ENCODE data around the gene PUM2.
"Not testable (repeated sequence)": the region's sequence is repeated elsewhere in the genome, so short reads cannot be mapped to it uniquely, and the experiment has no call there.

The PUM2 gene

GRCh38 chr2:20378891-20379519, 28.4 kb upstream of the PUM2 start:
- H3K4me3 ChIP-seq (ENCODE audit: low read length) = no peak overlapping the region
- no peak for TF ChIP-seq ZNF274 (IDR thresholded peaks at IDR 0.05; ENCODE audit: low read depth, low read length)

DNA sequence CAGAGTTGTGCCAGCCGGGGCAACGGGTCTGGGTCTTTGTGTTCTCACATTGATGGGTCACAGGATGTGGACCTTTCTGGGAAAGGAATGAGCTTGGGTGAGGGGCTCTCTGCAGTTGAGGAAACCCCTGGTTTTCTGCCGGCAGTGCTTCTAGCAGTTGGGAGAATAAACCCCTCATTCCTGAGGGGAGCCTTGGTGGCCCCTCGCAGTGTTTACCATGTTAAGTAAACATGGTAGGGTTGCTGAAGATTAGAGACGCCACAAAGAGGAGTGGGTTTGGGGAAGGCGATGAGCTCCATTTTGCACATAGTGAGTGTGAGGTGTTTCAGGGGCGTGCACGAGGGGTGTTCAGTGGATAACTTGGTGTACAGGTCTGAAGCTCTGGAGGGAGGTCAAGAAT, 27.7 kb upstream of the PUM2 start:
- no peak for TF ChIP-seq ZNF274 (IDR thresholded peaks at IDR 0.05; ENCODE audit: low read depth, low read length)
- H3K4me3 ChIP-seq (ENCODE audit: low read length) = no peak overlapping the region

- no peak for TF ChIP-seq ZNF274 (IDR thresholded peaks at IDR 0.05; ENCODE audit: low read depth, low read length)
- no peak overlapping the region for H3K4me3 ChIP-seq (ENCODE audit: low read length)
These were observed 27.1 kb upstream of the PUM2 start for GRCh38 chr2:20377741-20378140.

DNA sequence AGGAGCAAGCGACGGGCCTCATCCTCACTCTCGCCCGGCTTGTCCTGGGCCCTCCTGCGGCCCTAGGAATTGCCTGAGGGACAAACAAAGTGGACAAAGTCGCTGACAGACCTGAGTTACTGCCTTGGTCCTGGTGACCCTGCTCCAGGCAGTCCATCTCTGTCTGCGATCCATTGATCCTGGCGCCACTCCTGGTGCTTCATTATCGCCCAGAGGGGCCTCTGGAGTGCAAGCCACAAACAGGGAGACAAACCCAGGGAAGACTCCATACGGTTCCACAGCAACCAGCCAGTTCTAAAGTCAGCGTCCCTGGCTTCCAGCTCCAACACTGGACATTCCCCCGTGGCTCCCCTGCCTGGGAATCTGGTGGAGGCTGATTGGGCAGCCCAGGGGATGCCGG, 24.3 kb upstream of the PUM2 start:
- not testable (repeated sequence) for H3K4me3 ChIP-seq (ENCODE audit: low read length)

DNA sequence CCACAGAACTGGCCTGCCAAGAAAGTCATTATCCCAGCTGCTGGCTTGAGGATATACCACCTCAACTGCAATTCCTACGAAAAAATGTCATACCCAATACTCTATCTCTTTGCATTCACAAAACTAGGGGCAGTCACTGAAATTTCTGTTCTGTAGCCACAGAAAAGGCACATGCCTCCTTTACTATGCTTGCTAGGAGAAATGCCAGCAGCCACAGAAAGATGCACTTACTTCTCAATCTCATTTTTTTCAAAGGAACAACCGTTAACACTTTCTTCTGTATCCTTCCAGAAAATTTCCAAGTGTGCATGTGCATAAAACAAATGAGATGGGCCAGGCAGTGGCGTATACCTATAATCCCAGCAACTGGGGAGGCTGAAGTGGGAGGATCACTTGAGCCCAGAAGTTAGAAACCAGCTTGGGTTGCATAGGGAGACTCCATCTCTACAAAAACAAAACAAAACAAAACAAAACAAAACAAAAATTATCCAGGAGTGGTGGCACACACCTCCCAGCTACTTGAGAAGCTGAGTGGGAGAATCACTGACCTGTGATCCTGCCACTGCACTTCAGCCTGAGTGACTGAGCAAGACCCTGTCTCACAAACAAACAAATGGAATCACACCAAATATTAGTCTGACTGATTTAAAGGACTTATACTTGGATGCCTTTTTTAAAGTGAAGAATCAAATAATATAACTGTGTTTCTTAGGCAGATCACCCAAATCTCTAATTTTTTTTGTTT, 22.4 kb upstream of the PUM2 start:
- no peak overlapping the region for H3K4me3 ChIP-seq (ENCODE audit: low read length)
- TF ChIP-seq ZNF274 (IDR thresholded peaks at IDR 0.05; ENCODE audit: low read depth, low read length) = no peak

DNA sequence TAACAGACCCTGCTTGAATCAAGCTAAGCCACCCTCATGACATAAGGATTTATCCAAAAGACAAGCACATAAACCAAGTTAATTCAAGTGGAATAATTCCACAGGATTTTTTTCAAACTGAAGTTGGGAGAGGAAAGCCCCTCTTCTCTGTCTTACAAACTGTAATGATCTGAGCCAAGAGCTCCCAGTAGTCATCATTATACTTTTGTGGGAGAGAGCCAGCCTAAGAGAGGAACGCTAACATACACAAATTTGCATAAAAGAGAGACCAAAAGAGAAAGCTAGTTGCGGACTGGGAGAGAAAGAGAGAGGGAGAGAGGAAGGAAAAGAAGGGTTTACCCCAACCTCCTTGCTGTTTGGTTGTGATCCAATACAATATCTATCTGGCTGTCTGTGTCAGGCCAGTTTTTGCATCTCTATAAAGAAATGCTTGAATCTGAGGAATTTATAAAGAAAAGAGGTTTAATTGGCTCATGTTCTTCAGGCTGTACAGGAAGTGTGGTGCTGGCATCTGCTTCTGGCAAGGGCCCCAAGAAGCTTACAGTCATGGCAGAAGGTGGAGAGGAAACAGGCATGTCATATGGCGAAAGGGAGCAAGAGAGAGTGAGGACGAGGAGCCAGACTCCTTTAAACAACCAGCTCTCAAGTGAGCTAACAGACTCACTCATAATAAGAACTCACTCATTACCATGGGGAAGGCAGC, 20.8 kb upstream of the PUM2 start:
- no peak overlapping the region for H3K4me3 ChIP-seq (ENCODE audit: low read length)
- TF ChIP-seq ZNF274 (IDR thresholded peaks at IDR 0.05; ENCODE audit: low read depth, low read length) = no peak

DNA sequence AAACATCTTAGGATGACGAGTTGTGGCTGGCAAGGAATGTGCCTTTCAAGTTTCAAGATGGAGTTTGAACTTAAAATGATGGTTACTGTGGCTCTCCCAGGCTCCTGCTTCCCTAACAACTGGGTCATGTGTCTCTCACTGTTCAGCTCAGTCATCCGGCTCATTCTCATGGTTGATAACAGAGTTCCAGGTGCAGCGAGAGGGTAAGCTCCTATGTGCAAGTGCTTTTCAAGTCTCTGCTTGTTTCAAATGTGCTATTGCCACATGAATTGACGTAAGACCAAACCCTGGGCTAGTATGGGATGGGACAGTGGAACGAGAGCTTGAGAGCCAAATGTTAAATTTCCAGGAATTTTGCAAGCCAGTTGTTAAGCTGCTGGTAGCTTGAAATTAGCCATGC, 19.5 kb upstream of the PUM2 start:
- no peak for TF ChIP-seq ZNF274 (IDR thresholded peaks at IDR 0.05; ENCODE audit: low read depth, low read length)
- no peak overlapping the region for H3K4me3 ChIP-seq (ENCODE audit: low read length)

DNA sequence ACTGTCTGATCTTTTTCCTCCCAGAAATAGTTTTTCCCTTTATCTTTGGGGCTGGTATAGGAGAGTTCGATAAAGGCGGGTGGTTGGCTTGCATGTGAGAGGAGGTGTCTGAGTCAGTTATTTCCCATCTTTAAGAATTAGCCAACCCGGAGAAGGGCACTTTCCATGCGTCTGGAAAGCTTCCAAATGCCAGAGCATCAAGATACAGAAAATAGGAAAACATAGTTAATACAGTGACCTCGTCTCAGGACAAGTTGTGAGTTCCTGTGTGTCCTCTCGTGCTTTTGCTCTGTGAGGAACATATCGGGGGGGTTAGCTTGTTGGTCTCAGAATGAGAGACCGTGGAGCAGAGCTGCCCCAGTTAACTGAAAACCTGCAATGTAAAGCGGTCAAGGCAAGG, 18.7 kb upstream of the PUM2 start:
- no peak overlapping the region for H3K4me3 ChIP-seq (ENCODE audit: low read length)
- TF ChIP-seq ZNF274 (IDR thresholded peaks at IDR 0.05; ENCODE audit: low read depth, low read length) = no peak

- no peak overlapping the region for H3K4me3 ChIP-seq (ENCODE audit: low read length)
- TF ChIP-seq ZNF274 (IDR thresholded peaks at IDR 0.05; ENCODE audit: low read depth, low read length) = no peak
These were observed 18.1 kb upstream of the PUM2 start for GRCh38 chr2:20368706-20369105.

DNA sequence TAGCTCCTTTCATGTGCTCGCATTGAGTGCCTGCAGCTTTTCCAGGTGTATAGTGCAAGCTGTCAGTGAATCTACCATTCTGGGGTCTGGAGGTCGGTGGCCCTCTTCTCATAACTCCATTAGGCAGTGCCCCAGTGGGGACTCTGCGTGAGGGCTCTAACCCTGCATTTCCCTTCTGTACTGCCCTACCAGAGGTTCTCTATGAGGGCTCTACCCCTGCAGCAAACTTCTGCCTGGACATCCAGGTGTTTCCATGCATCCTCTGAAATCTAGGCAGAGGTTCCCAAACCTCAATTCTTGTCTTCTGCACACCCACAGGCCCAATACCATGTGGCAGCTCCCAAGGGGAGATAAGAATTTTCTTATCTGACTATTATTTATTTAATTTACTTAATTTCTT, 17.3 kb upstream of the PUM2 start:
- H3K4me3 ChIP-seq (ENCODE audit: low read length) = not testable (repeated sequence)

- H3K4me3 ChIP-seq (ENCODE audit: low read length) = no peak overlapping the region
- no peak for TF ChIP-seq ZNF274 (IDR thresholded peaks at IDR 0.05; ENCODE audit: low read depth, low read length)
These were observed 16.1 kb upstream of the PUM2 start for GRCh38 chr2:20366672-20367116.

- no peak for TF ChIP-seq ZNF274 (IDR thresholded peaks at IDR 0.05; ENCODE audit: low read depth, low read length)
- no peak overlapping the region for H3K4me3 ChIP-seq (ENCODE audit: low read length)
These were observed 14.7 kb upstream of the PUM2 start for GRCh38 chr2:20365249-20365817.

DNA sequence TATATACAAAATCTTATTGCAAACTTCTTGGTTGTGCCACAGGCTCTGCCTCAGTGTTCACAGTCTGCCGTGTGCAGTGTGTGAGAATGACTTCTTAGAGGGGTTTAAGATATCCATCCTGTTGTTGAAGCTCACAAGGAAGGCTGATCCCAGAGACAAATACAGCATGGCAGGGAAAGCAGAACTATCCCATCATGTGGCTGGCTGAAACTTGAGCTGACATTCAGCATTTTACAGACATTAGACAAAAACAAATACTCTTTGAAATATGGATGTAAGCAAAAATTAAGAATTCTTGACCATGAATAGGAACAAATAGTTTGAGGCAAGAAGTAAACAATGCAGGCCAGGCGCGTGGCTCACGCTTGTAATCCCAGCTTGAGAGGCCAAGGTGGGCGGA, 12.9 kb upstream of the PUM2 start:
- H3K4me3 ChIP-seq (ENCODE audit: low read length) = no peak overlapping the region
- TF ChIP-seq ZNF274 (IDR thresholded peaks at IDR 0.05; ENCODE audit: low read depth, low read length) = no peak

DNA sequence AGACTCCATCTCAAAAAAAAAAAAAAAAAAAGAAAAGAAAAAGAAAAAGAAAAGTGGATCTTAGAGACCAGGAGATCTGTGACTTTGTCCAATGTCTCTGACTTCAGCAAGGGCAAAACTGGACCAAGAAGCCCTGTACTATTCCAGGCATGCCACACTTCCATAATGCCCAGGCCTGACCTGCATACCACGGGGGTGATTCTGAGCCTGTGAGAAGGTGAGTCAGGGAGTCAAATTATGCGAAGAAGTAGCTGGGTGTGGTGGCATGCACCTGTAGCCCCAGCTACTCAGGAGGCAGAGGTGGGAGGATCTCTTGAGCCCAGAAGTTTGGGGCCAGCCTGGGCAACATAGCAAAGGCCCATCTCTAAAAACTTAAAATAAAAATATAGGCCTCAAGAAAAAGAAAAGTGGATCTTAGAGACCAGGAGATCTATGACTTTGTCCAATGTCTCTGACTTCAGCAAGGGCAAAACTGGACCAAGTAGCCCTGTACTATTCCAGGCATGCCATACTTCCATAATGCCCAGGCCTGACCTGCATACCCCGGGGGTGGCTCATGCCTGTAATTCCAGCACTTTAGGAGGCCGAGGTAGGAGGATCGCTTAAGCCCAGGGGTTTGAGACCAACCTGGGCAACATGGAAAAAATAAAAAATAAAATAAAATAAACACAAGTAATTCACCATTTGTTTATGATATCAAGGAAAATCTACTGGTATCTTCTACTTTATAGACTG, 12.2 kb upstream of the PUM2 start:
- no peak overlapping the region for H3K4me3 ChIP-seq (ENCODE audit: low read length)
- TF ChIP-seq ZNF274 (IDR thresholded peaks at IDR 0.05; ENCODE audit: low read depth, low read length) = no peak

Measured in GM08714 (cell line).